HG03280 (cell line): Measurements from ENCODE around the gene CLNK.

Experiments used
- ATAC-seq: cut with Tn5 transposase; IDR thresholded peaks from one replicate; pipeline ENCODE4 v1.9.1; 2021; ENCODE audit warnings: mild to moderate bottlenecking, moderate library complexity; ENCODE audit not compliant: unreplicated experiment

Gene CLNK

GRCh38 chr4:10664408-10664807, 20.2 kb downstream of the CLNK start:
- ATAC-seq: no peak

- no peak for ATAC-seq
Measured at GRCh38 chr4:10662937-10663336, 21.6 kb downstream of the CLNK start.

GRCh38 chr4:10661047-10661446, 23.5 kb downstream of the CLNK start:
- ATAC-seq: no peak

GRCh38 chr4:10659251-10659650, 25.3 kb downstream of the CLNK start:
- ATAC-seq: no peak

- ATAC-seq: no peak
Measured at GRCh38 chr4:10656988-10657387, 27.6 kb downstream of the CLNK start.

- no peak for ATAC-seq
Measured at GRCh38 chr4:10656420-10656819, 28.1 kb downstream of the CLNK start.

GRCh38 chr4:10655968-10656367, 28.6 kb downstream of the CLNK start:
- no peak for ATAC-seq

GRCh38 chr4:10648479-10648878, 36.1 kb downstream of the CLNK start:
- no peak for ATAC-seq

- no peak for ATAC-seq
Measured at GRCh38 chr4:10647846-10648245, 36.7 kb downstream of the CLNK start.

GRCh38 chr4:10643600-10644425, 40.8 kb downstream of the CLNK start:
- ATAC-seq: no peak

GRCh38 chr4:10640561-10641201, 43.9 kb downstream of the CLNK start:
- no peak for ATAC-seq

GRCh38 chr4:10639664-10640063, 44.9 kb downstream of the CLNK start:
- no peak for ATAC-seq

GRCh38 chr4:10639100-10639499, 45.5 kb downstream of the CLNK start:
- ATAC-seq: no peak

- no peak for ATAC-seq
Measured at GRCh38 chr4:10635091-10635490, 49.5 kb downstream of the CLNK start.

- ATAC-seq: no peak
Measured at GRCh38 chr4:10629394-10629793, 55.2 kb downstream of the CLNK start.

- ATAC-seq: no peak
Measured at GRCh38 chr4:10625131-10625530, 59.4 kb downstream of the CLNK start.

GRCh38 chr4:10623862-10624261, 60.7 kb downstream of the CLNK start:
- ATAC-seq: no peak

GRCh38 chr4:10623241-10623640, 61.3 kb downstream of the CLNK start:
- ATAC-seq: no peak

GRCh38 chr4:10622728-10623127, 61.8 kb downstream of the CLNK start:
- ATAC-seq: no peak

GRCh38 chr4:10620935-10621488, 63.6 kb downstream of the CLNK start:
- no peak for ATAC-seq

GRCh38 chr4:10619855-10620254, 64.7 kb downstream of the CLNK start:
- no peak for ATAC-seq

- no peak for ATAC-seq
Measured at GRCh38 chr4:10619220-10619619, 65.3 kb downstream of the CLNK start.
